Fibroblast of skin of left quadriceps (primary cell): ENCODE data around the gene FBRSL1.

Source experiments
- DNase-seq, 2 experiments: peaks; one replicate each; pipeline ENCODE4 v3.0.0-alpha.2; 2013; ENCODE audit warnings: low read depth in 2 of 2

Gene FBRSL1

DNA sequence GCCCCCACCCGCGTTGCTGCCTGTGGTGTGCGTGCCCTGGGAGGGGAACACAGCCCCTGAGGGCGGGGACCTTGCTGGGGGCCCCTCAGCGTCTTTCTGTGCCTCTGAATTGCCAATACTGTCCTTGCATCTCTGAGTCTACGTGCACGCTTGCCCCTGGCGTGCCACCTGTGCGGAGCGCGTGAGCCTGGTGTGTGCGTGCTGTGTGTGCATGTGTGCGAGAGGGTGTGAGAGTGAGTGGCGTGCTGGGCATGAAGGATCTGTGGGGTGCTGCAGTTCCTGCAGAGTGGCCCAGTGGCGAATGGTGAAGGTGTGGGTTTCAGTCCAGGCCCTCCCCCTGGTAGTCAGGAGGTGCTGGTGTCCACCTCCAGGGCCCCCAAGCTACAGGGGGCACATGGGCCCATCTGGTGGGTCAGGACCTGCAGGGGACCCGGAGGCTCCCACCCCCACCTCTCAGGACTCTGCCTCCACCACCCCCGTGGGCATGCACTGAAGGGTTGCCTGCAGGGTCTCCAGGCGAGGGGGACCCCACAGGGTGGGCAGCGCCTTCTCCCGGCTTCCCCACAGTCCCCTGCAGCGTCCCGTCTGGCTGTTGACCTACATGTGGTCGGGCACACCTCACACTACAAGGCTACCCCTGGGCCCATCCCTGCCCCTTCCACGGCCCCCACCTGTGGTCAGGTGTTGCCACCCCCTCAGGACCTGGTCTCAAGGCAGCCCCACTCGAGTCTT lies 21.0 kb downstream of the FBRSL1 start:
- DNase-seq, result no peak

- no peak for DNase-seq
These were observed 21.7 kb downstream of the FBRSL1 start for GRCh38 chr12:132511516-132512196.

GRCh38 chr12:132512197-132513069 lies 22.5 kb downstream of the FBRSL1 start:
- DNase-seq, result no peak

- DNase-seq, result no peak
These were observed 23.1 kb downstream of the FBRSL1 start for GRCh38 chr12:132513070-132513398.

DNA sequence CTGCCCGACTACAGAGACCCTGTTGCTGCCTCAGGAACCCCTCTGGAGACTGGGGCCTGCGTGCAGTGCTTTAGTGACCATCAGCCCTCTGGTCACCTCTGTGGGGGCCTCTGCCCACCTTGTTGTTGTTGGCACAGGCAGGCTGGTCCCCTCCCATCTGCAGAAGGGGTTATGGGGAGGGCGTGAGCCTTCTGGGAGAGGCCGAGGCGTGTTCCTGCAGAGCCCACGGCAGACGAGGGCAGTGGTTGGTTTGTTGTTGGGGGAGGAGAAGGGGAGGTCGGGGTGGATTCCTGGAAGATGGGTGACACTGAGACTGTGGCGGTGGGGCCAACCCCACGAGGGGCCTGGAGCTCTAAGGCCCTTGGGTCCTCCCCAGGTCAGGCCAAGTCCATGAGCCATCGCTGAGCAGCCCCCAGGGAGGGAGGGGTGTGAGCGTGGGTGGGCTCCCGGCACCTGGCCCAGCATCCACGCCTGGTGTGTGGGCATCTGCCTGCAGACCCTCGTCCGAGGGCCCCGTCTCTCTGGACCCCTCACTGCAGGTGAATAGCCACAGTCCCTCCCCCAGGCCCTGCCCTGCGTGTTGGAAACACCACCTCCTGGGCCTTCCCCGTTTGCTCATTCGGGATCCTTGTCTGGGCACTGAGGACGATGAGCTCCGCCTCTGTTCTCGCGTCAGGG lies 23.6 kb downstream of the FBRSL1 start:
- DNase-seq, result no peak

- DNase-seq, result no peak
These were observed 24.4 kb downstream of the FBRSL1 start for GRCh38 chr12:132514216-132514820.

- no peak for DNase-seq
These were observed 24.9 kb downstream of the FBRSL1 start for GRCh38 chr12:132514838-132515237.

DNA sequence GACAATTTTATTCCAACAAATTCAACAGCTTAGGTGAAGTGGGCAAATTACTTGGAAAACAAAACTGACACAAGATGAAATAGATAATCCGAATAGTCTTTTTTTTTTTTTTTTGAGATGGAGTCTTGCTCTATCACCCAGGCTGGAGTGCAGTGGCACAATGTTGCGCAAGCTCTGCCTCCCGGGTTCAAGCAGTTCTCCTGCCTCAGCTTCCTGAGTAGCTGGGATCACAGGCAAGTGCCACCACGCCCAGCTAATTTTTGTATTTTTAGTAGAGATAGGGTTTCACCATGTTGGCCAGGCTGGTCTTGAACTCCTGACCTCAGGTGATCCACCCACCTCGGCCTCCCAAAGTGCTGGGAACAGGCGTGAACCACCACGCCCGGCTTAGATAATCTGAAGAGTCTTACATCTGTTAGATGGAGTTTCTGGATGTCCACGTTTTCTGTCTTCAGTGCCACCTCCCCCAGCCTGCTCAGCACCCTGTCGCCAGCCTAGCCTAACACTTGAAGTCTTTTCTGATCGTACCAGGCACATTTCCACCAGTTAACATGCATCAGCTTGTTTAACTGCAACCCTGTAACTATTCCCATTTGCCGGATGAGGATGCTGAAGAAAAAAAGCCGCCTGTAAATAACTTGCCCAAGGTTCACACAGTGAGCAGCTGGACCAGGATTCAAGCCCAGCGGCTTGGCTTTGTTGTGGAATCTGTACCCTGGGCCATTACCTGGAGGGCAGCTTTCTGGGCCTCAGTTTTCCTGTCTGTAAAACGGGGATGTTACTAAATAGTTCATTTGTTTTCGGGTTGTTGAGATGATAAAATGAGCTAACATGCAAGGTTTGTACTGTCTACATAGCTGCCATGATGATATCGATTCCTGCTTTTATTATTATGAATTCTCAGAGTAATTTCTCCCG lies 26.4 kb downstream of the FBRSL1 start:
- DNase-seq, result no peak

GRCh38 chr12:132517013-132517739 lies 27.2 kb downstream of the FBRSL1 start:
- no peak for DNase-seq

GRCh38 chr12:132517740-132518100 lies 27.8 kb downstream of the FBRSL1 start:
- no peak for DNase-seq

DNA sequence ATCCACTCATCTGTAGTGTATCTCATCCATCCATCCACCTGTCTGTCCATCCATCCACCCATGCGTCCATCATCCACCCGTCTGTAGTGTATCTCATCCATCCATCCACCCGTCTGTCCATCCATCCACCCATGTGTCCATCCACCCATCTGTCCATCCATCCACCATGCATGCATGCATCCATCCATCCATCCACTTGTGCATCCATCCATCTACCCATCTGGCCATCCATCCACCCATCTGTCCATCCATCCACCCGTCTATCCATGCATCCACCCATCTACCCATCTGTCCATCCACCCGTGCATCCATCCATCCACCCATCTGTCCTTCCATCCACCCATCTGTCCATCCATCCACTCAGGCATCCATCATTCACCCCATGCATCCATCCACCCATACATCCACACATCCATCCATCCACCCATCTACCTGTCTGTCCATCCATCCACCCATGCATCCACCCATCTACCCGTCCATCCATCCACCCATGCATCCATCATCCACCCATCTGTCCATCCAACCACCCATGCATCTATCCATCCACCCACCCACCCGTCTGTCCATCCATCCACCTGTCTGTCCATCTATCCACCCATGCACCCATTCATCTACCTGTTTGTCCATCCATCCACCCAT lies 28.5 kb downstream of the FBRSL1 start:
- no peak for DNase-seq

DNA sequence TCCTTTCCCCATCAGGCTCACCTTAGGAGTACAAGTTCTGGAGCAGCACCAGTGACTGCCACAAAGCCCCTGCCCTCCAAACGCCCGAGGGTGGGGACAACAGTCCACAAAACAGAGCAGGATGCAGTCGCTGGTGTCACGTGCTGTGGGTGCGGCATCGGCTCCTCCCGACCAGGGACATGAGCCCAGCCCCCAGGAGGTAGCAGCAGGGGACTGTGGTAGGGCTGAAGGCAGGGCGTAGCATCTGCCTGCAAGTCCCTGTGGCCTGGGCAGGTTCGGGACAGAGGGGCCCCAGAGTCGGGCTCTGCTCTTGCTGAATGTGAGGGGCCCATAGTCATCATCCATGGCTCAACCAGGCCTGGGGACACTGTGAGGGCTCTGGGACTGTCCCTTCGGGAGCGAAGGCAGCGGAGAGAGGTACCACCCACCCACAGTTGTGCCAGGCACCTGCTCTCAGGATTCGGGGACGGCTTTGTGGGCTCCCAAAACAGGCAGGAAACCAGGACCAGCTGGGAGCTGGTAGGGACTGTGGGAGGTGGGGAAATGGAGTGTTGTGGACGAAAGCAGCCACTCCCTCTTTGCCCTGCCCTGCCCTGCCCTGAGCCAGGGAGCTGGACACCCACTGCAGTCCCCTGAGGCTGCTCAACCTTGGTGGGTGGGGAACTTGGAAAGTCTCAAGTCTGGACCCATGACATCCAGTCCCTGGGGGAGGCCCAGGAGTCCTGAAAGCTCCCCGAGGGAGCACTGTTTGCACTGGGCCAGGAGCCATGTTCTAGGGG lies 30.7 kb downstream of the FBRSL1 start:
- no peak for DNase-seq

GRCh38 chr12:132521200-132521580 lies 31.2 kb downstream of the FBRSL1 start:
- no peak for DNase-seq

DNA sequence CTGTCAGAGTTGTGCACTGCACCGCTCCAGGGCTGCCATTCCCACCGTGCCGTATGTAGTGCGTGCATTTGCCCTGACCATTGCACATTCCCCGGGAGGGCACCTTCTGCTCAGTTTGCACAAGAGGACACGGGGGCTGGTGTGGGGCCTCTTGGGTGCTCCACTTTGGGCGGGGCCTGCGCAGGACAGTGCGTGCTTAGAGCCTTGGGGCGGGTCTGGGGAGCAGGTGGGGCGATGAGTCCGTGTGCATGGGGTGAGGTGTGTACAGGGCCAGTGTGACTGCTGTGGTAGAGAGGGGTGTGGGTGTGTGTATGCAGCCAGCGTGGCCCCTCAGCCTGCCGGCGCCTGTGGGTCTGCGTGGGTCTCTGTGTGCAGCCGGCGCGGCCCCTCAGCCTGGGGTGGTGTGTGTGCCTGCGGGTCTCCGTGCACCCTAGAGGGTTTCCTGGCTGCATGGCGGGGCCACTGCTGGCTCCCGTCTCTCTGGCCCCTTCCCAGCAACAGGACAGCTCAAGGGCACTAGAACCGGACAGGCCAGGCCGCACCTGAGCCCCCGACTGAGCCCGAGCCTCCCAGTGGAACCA lies 31.9 kb downstream of the FBRSL1 start:
- DNase-seq, result no peak

DNA sequence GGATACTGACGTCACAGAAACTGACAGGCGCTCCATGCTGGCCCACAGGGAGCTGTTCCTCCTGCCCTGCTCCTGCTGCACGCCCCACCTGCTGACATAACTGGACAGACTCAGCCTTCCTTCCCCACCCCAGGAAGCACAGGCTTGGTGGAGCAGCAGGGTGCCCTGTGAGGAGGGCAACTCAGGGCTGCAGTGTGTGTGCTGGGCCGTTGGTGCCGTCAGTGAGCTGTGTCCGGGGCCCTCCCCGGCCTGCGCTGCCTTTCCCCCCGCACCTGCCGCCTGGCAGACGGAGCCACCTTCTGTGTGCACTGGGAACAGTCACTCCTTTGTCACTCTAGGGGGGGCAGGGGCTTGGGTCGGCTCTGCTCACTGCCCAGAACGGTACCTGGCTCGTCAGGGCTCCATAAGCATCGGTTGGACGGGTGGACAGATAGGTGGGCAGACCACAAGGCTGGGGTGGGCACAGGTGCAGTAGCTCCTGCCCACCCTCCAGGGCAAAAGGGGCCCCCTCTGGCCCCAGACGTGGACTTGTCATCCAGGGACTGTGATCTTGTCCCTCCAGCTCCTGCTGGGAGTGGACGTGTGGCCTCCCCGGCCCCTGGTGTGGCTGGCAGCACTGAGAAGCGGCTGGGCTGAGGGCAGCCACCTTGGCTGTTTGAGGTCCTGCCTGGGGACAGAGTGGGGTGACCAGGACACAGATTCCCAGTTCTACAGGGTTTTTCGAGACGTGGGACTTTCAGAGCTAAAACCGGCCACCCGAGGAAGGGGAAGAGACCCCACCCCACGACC lies 32.8 kb downstream of the FBRSL1 start:
- no peak for DNase-seq

DNA sequence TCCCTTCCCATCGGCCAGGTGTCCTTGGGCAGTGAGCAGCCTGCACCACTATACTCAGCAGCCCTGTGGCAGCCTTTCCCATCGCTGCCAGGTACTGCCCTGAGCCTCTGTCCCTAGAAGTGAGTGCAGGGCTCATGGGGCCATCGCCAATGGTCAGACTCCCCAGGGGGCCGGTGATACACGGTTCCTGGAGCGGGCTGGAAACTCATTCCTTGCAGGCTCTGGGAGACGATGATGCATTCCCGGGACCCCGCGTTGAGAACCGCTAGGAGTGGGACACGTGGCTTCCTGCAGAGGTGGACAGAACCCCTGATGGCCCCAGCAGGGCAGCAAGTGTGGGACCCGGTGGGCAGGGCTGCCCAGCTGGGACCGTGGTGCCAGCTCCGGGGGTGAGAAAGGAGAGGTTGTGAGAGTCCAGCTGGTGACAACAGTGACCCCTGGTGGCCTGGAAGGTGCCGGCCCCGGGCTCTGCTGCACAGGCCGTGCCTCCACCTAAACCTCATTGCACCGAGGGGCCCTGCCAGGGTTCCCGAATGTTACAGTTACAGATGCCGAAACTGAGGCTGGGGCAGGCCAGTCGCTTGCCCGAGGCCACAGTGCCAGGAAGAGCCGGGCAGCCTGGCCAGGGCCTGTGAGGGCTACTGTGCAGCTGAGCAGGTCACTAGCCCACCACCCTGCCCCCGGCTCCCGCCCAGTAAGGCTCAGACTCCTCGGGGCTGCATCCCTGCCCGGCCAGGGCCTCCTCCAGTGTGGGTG lies 33.8 kb downstream of the FBRSL1 start:
- no peak for DNase-seq

GRCh38 chr12:132524405-132524804 lies 34.5 kb downstream of the FBRSL1 start:
- no peak for DNase-seq
